Activated T-helper 1 cell treated with anti-CD3 and anti-CD28 coated beads, Interleukin-12 subunit alpha, Interleukin-12 subunit beta, Interleukin-2, Interleukin-4 antibody, amounts not matched to agents 30 ng/mL and 10 ng/mL and 1 ng/mL, durations not matched to agents 14 hours and 24 hours and 36 hours (primary cell): Measurements from ENCODE around the gene WSB2. TPM values are rescaled to one million over a fixed set of nuclear protein-coding genes. Genes with fewer than 3 reads are reported as not detected.
"Not testable (repeated sequence)": the region's sequence is repeated elsewhere in the genome, so short reads cannot be mapped to it uniquely, and the experiment has no call there.

Source experiments
- DNase-seq: peaks from one replicate; pipeline ENCODE4 v3.0.0; 2021; ENCODE audit warnings: low spot score
- H3K27ac Mint-ChIP-seq: one replicate; pipeline ENCODE4 v1.8.0; 2021; ENCODE audit warnings: mild to moderate bottlenecking, mixed read lengths
- H3K27me3 Mint-ChIP-seq: one replicate; pipeline ENCODE4 v1.8.0; 2022; ENCODE audit warnings: mild to moderate bottlenecking, moderate library complexity, mixed read lengths; ENCODE audit not compliant: insufficient read depth
- H3K36me3 Mint-ChIP-seq: one replicate; pipeline ENCODE4 v1.8.0; 2021; ENCODE audit warnings: low read depth, mixed read lengths
- H3K4me1 Mint-ChIP-seq: one replicate; pipeline ENCODE4 v1.8.0; 2021; ENCODE audit warnings: low read depth, mixed read lengths
- H3K4me3 Mint-ChIP-seq: one replicate; pipeline ENCODE4 v1.8.0; 2021; ENCODE audit warnings: mild to moderate bottlenecking, moderate library complexity, mixed read lengths
- H3K9me3 Mint-ChIP-seq: one replicate; pipeline ENCODE4 v1.8.0; 2021; ENCODE audit warnings: mixed read lengths
- intact Hi-C: fragments of 100-400 bp; cut with micrococcal nuclease; formaldehyde crosslinking; loops from one replicate; pipeline ENCODE4 v1.15.1; 2024
- total RNA-seq: library from RNA; stranded (reverse); gene quantifications from 2 replicates; pipeline ENCODE4 v1.2.3, GENCODE V29; 2022

WSB2 gene
- total RNA-seq, 1 donor from 2014 or later, result 127 TPM

- Mint-ChIP-seq H3K4me1 (peaks cover 11% of the 10 kb centered on the region), H3K27me3 (no peaks in the 10 kb centered on the region), H3K9me3 (no peaks in the 10 kb centered on the region), H3K4me3 (no peak overlapping the region), H3K36me3 (peaks cover 56% of the 10 kb centered on the region), H3K27ac (no peak overlapping the region)
- no peak for DNase-seq
- intact Hi-C loops, result no loop called here
These were observed 38.3 kb downstream of the WSB2 start for GRCh38 chr12:118022728-118023109.

GRCh38 chr12:118022097-118022727, 38.8 kb downstream of the WSB2 start:
- H3K9me3 Mint-ChIP-seq, H3K27ac Mint-ChIP-seq, H3K27me3 Mint-ChIP-seq, intact Hi-C loops, H3K4me3 Mint-ChIP-seq, DNase-seq: not testable (repeated sequence)
- peaks cover 57% of the 10 kb centered on the region for H3K36me3 Mint-ChIP-seq
- H3K4me1 Mint-ChIP-seq, result peaks cover 14% of the 10 kb centered on the region

DNA sequence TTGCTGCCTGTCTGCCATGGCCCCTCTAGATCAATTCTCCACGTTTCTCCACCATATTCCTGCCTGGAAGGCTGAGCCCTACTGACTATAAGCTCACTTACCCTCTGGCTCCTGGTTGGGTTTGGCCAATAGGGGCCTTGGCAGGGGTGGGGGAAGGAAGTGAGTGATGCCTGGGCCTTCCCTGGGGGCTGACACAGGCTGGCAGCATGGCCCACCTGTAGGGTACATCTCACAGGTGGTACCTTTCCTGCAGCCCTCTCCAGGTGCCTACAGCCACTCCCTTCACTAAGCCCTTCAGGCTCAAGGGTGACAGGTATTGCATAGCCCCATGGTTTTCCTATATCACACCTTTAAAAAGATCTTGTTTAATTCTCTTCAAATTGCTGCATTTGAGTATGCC, 40.9 kb downstream of the WSB2 start:
- Mint-ChIP-seq H3K4me1 (peaks cover 29% of the 10 kb centered on the region), H3K4me3 (no peak overlapping the region), H3K36me3 (peaks cover 54% of the 10 kb centered on the region), H3K27ac (peak overlapping the region; percentile 34), H3K27me3 (peaks cover 2% of the 10 kb centered on the region), H3K9me3 (no peaks in the 10 kb centered on the region)
- intact Hi-C loops, result no loop called here
- no peak for DNase-seq

DNA sequence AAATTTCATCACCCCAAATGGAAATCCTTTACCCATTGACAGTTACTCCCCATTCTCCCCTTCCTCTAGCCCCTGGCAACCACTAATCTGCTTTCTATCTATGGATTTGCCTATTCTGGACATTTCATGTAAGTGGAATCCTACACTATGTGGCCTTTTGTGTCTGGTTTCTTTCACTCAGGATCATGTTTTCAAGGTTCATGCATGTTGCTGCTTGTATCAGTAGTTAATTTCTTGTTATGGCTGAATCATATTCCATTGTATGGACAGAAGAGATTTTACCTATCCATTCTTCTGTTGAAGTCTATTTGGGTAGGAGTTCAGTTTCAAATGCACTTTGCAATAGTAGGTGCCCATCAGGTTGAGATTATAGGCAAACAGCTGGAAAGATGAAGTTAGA, 43.1 kb downstream of the WSB2 start:
- DNase-seq, result no peak
- peak overlapping the region; percentile 98 for H3K4me3 Mint-ChIP-seq
- peaks cover 48% of the 10 kb centered on the region for H3K36me3 Mint-ChIP-seq
- H3K27ac Mint-ChIP-seq, result peak overlapping the region; percentile 26
- intact Hi-C loops, result loop anchor here (2.0 kb wide), 1 partner anchor 49 kb away; the partner anchor contains the start of gene KSR2
- peaks cover 10% of the 10 kb centered on the region for H3K27me3 Mint-ChIP-seq
- H3K9me3 Mint-ChIP-seq, result peaks cover 12% of the 10 kb centered on the region
- H3K4me1 Mint-ChIP-seq, result peaks cover 29% of the 10 kb centered on the region

- Mint-ChIP-seq H3K4me3 (peak within 1 kb of the TSS; percentile 98), H3K27ac (peak within 1 kb of the TSS; percentile 94), H3K4me1 (peaks cover 29% of the 10 kb centered on the region), H3K36me3 (peaks cover 37% of the 10 kb centered on the region), H3K27me3 (peaks cover 10% of the 10 kb centered on the region), H3K9me3 (peaks cover 12% of the 10 kb centered on the region)
- intact Hi-C loops, result loop anchor here (1.0 to 2.0 kb wide), 8 partner anchors 19 to 357 kb away; partner anchors contain the start of genes KSR2 and PEBP1
- peak; percentile 96 for DNase-seq
These were observed 44.3 kb downstream of the WSB2 start, which contains the start of gene RFC5 for GRCh38 chr12:118016424-118017264. Gene RFC5 (plus strand): TSS chr12:118016703. CDS start chr12:118016828, 125 bp downstream.

DNA sequence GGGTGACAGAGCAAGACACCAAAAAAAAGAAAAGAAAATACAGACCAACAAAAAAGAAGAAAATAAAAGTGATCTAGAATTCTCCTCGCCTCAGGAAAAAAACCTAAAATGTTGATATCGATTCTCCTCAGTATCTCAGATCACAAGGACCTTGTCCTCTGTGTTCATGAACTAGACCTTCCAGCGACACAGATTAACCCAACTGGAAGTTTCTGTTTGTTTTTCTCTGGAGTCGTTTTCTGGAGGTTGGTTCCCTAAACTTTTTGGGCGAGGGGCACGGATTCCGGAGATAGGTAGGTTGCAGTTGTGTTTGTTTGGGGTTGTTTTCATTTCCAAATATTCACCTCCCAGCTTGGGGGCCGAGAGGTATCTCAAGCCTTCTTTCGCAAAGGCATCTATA, 45.0 kb downstream of the WSB2 start:
- peaks cover 10% of the 10 kb centered on the region for H3K27me3 Mint-ChIP-seq
- no peak for DNase-seq
- intact Hi-C loops, result loop anchor here (1.0 to 2.0 kb wide), 8 partner anchors 19 to 357 kb away; partner anchors contain the start of genes KSR2 and PEBP1
- H3K4me3 Mint-ChIP-seq, result peak overlapping the region; percentile 98
- H3K9me3 Mint-ChIP-seq, result peaks cover 12% of the 10 kb centered on the region
- no peak overlapping the region for H3K27ac Mint-ChIP-seq
- H3K36me3 Mint-ChIP-seq, result peaks cover 31% of the 10 kb centered on the region
- peaks cover 29% of the 10 kb centered on the region for H3K4me1 Mint-ChIP-seq

DNA sequence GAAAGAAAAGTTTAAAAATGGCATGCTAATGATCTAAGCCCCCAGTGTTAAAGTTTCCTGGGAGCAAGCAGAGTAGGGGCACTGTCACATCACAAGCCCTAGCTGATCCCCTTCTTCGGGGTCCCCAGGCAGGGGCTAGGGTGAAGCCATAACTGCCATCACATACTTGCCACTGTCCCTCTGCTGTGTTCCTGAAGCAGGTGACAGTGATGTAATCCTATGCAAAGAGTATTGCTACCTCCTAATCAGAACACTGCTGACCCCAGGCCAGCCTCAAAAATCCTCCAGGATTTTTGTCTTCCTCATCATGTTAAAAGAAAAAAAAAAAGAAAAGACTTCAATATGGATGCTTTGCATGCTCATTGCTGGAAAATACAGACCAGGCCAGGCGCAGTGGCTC, 45.7 kb downstream of the WSB2 start:
- H3K4me1 Mint-ChIP-seq, result peaks cover 29% of the 10 kb centered on the region
- DNase-seq, result no peak
- H3K9me3 Mint-ChIP-seq, result peaks cover 12% of the 10 kb centered on the region
- no peak overlapping the region for H3K27ac Mint-ChIP-seq
- intact Hi-C loops, result no loop called here
- H3K4me3 Mint-ChIP-seq, result peak overlapping the region; percentile 98
- peaks cover 25% of the 10 kb centered on the region for H3K36me3 Mint-ChIP-seq
- peaks cover 10% of the 10 kb centered on the region for H3K27me3 Mint-ChIP-seq

DNA sequence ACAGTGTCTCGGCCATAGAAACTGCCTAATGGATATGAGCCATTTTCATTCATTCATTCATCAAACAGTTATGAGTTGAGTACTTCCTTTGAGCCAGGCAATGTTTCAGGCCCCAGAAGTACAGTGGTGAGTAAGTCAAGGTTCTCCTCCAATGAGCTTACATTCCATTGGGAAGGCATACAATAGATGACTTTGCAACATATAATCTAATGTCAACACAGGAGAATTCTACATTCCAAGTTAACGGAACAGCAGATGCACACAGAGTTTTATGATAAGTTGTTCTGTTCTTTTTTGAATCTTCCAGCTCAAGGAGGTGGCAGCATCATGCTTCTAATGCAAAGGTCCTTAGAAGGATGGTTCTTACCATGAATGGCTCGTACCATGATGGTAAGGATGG, 47.7 kb downstream of the WSB2 start:
- intact Hi-C loops, result no loop called here
- Mint-ChIP-seq H3K27me3 (peaks cover 10% of the 10 kb centered on the region), H3K4me3 (peak overlapping the region; percentile 24), H3K9me3 (peaks cover 12% of the 10 kb centered on the region), H3K36me3 (peaks cover 11% of the 10 kb centered on the region), H3K4me1 (peaks cover 24% of the 10 kb centered on the region), H3K27ac (no peak overlapping the region)
- DNase-seq, result no peak

DNA sequence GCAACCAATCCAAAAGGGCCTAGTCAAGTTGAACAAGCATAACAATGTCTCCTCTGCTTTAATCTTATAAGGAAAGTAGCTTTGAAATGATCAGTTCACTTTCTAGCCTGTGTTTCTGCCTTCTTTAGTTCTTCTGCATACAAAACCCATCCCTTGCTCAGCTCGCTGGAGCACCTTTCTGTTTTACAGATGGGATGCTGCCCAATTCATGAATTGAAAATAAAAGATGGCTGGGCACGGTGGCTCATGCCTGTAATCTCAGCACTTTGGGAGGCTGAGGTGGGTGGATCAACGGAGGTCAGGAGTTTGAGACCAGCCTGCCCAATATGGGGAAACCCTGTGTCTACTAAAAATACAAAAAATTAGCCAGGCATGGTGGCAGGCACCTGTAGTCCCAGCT, 49.0 kb downstream of the WSB2 start:
- Mint-ChIP-seq H3K27ac (no peak overlapping the region), H3K4me1 (peaks cover 12% of the 10 kb centered on the region), H3K4me3 (no peak overlapping the region), H3K27me3 (peaks cover 10% of the 10 kb centered on the region), H3K36me3 (peaks cover 2% of the 10 kb centered on the region), H3K9me3 (peaks cover 12% of the 10 kb centered on the region)
- DNase-seq, result no peak
- intact Hi-C loops, result no loop called here

DNA sequence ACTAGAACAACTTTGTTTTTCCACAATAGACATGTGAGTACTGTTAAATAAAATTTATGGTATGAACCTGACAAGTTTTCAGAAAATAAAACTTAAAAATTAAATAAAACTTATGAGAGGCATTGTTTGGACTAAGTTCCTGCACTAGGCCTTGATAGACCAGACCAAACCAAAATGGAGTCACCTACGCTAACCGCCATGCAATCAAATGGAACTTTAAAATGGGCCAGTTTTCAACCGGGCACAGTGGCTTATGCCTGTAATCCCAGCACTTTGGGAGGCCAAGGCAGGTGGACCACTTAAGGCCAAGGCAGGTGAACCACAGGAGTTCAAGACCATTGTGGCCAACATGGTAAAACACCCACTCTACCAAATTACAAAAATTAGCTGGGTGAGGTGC, 49.6 kb downstream of the WSB2 start:
- Mint-ChIP-seq H3K4me3 (no peak overlapping the region), H3K9me3 (peaks cover 12% of the 10 kb centered on the region), H3K36me3 (peaks cover 2% of the 10 kb centered on the region), H3K4me1 (peaks cover 9% of the 10 kb centered on the region), H3K27me3 (peaks cover 9% of the 10 kb centered on the region), H3K27ac (no peak overlapping the region)
- intact Hi-C loops, result no loop called here
- DNase-seq, result no peak

- DNase-seq, result no peak
- Mint-ChIP-seq H3K36me3 (peaks cover 2% of the 10 kb centered on the region), H3K27me3 (peaks cover 7% of the 10 kb centered on the region), H3K27ac (no peak overlapping the region), H3K4me3 (no peak overlapping the region), H3K9me3 (peaks cover 12% of the 10 kb centered on the region), H3K4me1 (peaks cover 4% of the 10 kb centered on the region)
- intact Hi-C loops, result no loop called here
These were observed 50.1 kb downstream of the WSB2 start for GRCh38 chr12:118010903-118011302.

DNA sequence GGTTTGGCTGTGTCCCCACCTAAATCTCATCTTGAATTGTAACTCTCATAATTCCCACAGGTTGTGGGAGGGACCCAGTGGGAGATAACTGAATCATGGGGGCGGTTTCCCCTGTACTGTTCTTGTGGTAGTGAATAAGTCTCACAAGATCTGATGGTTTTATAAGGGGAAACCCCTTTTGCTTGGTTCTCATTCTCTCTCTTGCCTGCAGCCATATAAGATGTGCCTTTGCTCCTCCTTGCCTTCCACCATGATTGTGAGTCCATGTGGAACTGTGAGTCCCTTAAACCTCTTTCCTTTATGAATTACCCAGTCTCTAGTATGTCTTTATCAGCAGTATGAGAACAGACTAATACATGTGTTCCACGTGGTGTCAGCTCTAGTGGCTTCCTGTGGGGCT, 61.2 kb downstream of the WSB2 start:
- H3K4me3 Mint-ChIP-seq, H3K27me3 Mint-ChIP-seq, H3K27ac Mint-ChIP-seq, intact Hi-C loops, H3K4me1 Mint-ChIP-seq, DNase-seq, H3K36me3 Mint-ChIP-seq: not testable (repeated sequence)
- H3K9me3 Mint-ChIP-seq, result peaks cover 13% of the 10 kb centered on the region

GRCh38 chr12:117998719-117999118, 62.3 kb downstream of the WSB2 start:
- H3K9me3 Mint-ChIP-seq, result peaks cover 13% of the 10 kb centered on the region
- intact Hi-C loops, result no loop called here
- H3K27ac Mint-ChIP-seq, result no peak overlapping the region
- H3K27me3 Mint-ChIP-seq, result no peaks in the 10 kb centered on the region
- no peak for DNase-seq
- H3K4me1 Mint-ChIP-seq, result peaks cover 4% of the 10 kb centered on the region
- no peaks in the 10 kb centered on the region for H3K36me3 Mint-ChIP-seq
- H3K4me3 Mint-ChIP-seq, result no peak overlapping the region
